GM23338 (cell line): Measurements from ENCODE around the gene GPR162. TPM values are rescaled to one million over a fixed set of nuclear protein-coding genes. Genes with fewer than 3 reads are reported as not detected.

ENCODE experiments used
- ATAC-seq: fragments of 200-7000 bp; cut with Tn5 transposase; 3 replicates; pipeline ENCODE4 v1.9.1; 2020
- DNase-seq: peaks from one replicate; pipeline ENCODE4 v3.0.0-alpha.2; 2015; ENCODE audit warnings: low spot score
- H2AFZ ChIP-seq: fragments of 200-600 bp; sonication (generic); 2 replicates; pipeline ENCODE4 v1.8.0; 2016; ENCODE audit warnings: antibody characterized with exemption, mild to moderate bottlenecking, moderate library complexity
- H3F3A ChIP-seq: fragments of 200-600 bp; sonication (generic); replicated peaks from 2 replicates; pipeline ENCODE4 v1.8.0; 2017; ENCODE audit warnings: antibody characterized with exemption, mixed run types, low read depth
- H3K27ac ChIP-seq: fragments of 200-600 bp; sonication (generic); 2 replicates; pipeline ENCODE4 v1.6.1; 2016; ENCODE audit warnings: low read depth
- H3K27me3 ChIP-seq: fragments of 200-600 bp; sonication (generic); 2 replicates; pipeline ENCODE4 v1.8.0; 2016; ENCODE audit warnings: mild to moderate bottlenecking, mixed run types, moderate library complexity; ENCODE audit not compliant: insufficient read depth
- H3K36me3 ChIP-seq: fragments of 200-600 bp; sonication (generic); 2 replicates; pipeline ENCODE4 v1.8.0; 2016; ENCODE audit warnings: mild to moderate bottlenecking; ENCODE audit not compliant: insufficient read depth
- H3K4me1 ChIP-seq: fragments of 200-600 bp; sonication (generic); 2 replicates; pipeline ENCODE4 v1.8.0; 2016; ENCODE audit warnings: mild to moderate bottlenecking, moderate library complexity; ENCODE audit not compliant: insufficient read depth
- H3K4me2 ChIP-seq: fragments of 200-600 bp; sonication (generic); 2 replicates; pipeline ENCODE4 v1.7.1; 2017; ENCODE audit warnings: mixed run types
- H3K4me3 ChIP-seq: fragments of 200-600 bp; sonication (generic); 2 replicates; pipeline ENCODE4 v1.6.1; 2016; ENCODE audit warnings: mixed run types
- H3K79me2 ChIP-seq: fragments of 200-600 bp; sonication (generic); replicated peaks from 2 replicates; pipeline ENCODE4 v1.8.0; 2017; ENCODE audit warnings: mild to moderate bottlenecking; ENCODE audit not compliant: insufficient read depth
- H3K9me2 ChIP-seq: fragments of 200-600 bp; sonication (generic); 2 replicates; pipeline ENCODE4 v1.8.0; 2017; ENCODE audit not compliant: insufficient read depth
- H4K20me1 ChIP-seq: fragments of 200-600 bp; sonication (generic); replicated peaks from 2 replicates; pipeline ENCODE4 v1.8.0; 2017; ENCODE audit warnings: mild to moderate bottlenecking; ENCODE audit not compliant: insufficient read depth
- H3K27ac Mint-ChIP-seq: 2 replicates; pipeline ENCODE4 v1.8.0; 2020; ENCODE audit warnings: inconsistent platforms, mild to moderate bottlenecking, moderate library complexity, mixed read lengths
- H3K27me3 Mint-ChIP-seq: 3 replicates; pipeline ENCODE4 v1.8.0; 2022; ENCODE audit warnings: low read depth, mild to moderate bottlenecking, moderate library complexity, mixed read lengths, inconsistent platforms; ENCODE audit not compliant: insufficient read depth, poor library complexity
- H3K36me3 Mint-ChIP-seq: 3 replicates; pipeline ENCODE4 v1.8.0; 2021; ENCODE audit warnings: low read depth, mild to moderate bottlenecking, inconsistent platforms, moderate library complexity, mixed read lengths
- H3K4me1 Mint-ChIP-seq: 3 replicates; pipeline ENCODE4 v1.8.0; 2020; ENCODE audit warnings: mild to moderate bottlenecking, inconsistent platforms, mixed read lengths
- H3K4me3 Mint-ChIP-seq: 3 replicates; pipeline ENCODE4 v1.8.0; 2021; ENCODE audit warnings: moderate library complexity, mild to moderate bottlenecking, inconsistent platforms, mixed read lengths
- H3K9me3 Mint-ChIP-seq: 3 replicates; pipeline ENCODE4 v1.8.0; 2020; ENCODE audit warnings: moderate library complexity, mild to moderate bottlenecking, inconsistent platforms, mixed read lengths
- CREB1 ChIP-seq: fragments of 250-450 bp; sonication (Bioruptor Pico); IDR thresholded peaks from 2 replicates; pipeline ENCODE4 v1.5.0; 2020; ENCODE audit warnings: low read depth, mild to moderate bottlenecking, moderate library complexity
- EZH2 ChIP-seq: fragments of 200-600 bp; sonication (generic); IDR thresholded peaks from one replicate; pipeline ENCODE4 v1.8.0; 2017; ENCODE audit warnings: antibody characterized with exemption, mild to moderate bottlenecking, low read depth; ENCODE audit not compliant: unreplicated experiment
- EZH2phosphoT487 ChIP-seq: fragments of 200-600 bp; sonication (generic); IDR thresholded peaks from one replicate; pipeline ENCODE4 v1.8.1; 2018; ENCODE audit warnings: antibody characterized with exemption; ENCODE audit not compliant: unreplicated experiment
- JUNB ChIP-seq: IDR thresholded peaks from one replicate; pipeline ENCODE4 v1.6.1; 2016; ENCODE audit warnings: antibody characterized with exemption; ENCODE audit not compliant: unreplicated experiment
- NANOG ChIP-seq: IDR thresholded peaks from 2 replicates; pipeline ENCODE4 v1.6.1; 2016; ENCODE audit warnings: antibody characterized with exemption, borderline replicate concordance
- POLR2AphosphoS5 ChIP-seq: IDR thresholded peaks from 2 replicates; pipeline ENCODE4 v1.6.1; 2016; ENCODE audit warnings: antibody characterized with exemption, low read depth
- STAT1 ChIP-seq: IDR thresholded peaks from one replicate; pipeline ENCODE4 v1.6.1; 2016; ENCODE audit warnings: antibody characterized with exemption; ENCODE audit not compliant: unreplicated experiment
- ZNF114 ChIP-seq: fragments of 250-450 bp; sonication (Bioruptor Pico); IDR thresholded peaks from 2 replicates; pipeline ENCODE4 v1.5.0; 2020; ENCODE audit warnings: mild to moderate bottlenecking, moderate library complexity
- ZNF331 ChIP-seq: fragments of 250-450 bp; sonication (Bioruptor Pico); IDR thresholded peaks from 2 replicates; pipeline ENCODE4 v1.5.0; 2020; ENCODE audit warnings: low read depth, mild to moderate bottlenecking, moderate library complexity
- polyA plus RNA-seq: library from polyadenylated mRNA; unstranded; fragments of >200 nt; fragmentation: Nextera tagmentation; extraction: Ambion mirVana; gene quantifications from 2 replicates; pipeline ENCODE4 v1.2.1, GENCODE V29; 2016
- total RNA-seq: library from RNA; depleted of rRNA; stranded (reverse); fragments of >200 nt; shearing (Covaris generic); gene quantifications from 2 replicates; pipeline ENCODE4 v1.2.3, GENCODE V29; 2014
- TF ChIP-seq, protein P1 (sequence below), 2 experiments: fragments of 200-600 bp in 1 of 2; sonication (generic) in 1 of 2; conservative IDR thresholded peaks; 2 replicates each; pipeline versions ENCODE4 v1.5.1 to v1.6.1; 2016 to 2017; ENCODE audit warnings: antibody characterized with exemption in 2 of 2, low read depth in 2 of 2, mild to moderate bottlenecking in 2 of 2, moderate library complexity in 1 of 2
- TF ChIP-seq, protein P2 (sequence below): IDR thresholded peaks from 2 replicates; pipeline ENCODE4 v1.6.1; 2016; ENCODE audit warnings: antibody characterized with exemption
- TF ChIP-seq, protein P3 (sequence below): IDR thresholded peaks from one replicate; pipeline ENCODE4 v1.6.1; 2018; ENCODE audit warnings: antibody characterized with exemption; ENCODE audit not compliant: unreplicated experiment
- TF ChIP-seq, protein P4 (sequence below): fragments of 250-450 bp; sonication (Bioruptor Pico); IDR thresholded peaks from 2 replicates; pipeline ENCODE4 v1.5.0; 2020; ENCODE audit warnings: mild to moderate bottlenecking, moderate library complexity

The GPR162 gene
- total and polyA plus RNA-seq, 2 experiments from 2014 or later = 4.7 to 5.0 TPM

DNA sequence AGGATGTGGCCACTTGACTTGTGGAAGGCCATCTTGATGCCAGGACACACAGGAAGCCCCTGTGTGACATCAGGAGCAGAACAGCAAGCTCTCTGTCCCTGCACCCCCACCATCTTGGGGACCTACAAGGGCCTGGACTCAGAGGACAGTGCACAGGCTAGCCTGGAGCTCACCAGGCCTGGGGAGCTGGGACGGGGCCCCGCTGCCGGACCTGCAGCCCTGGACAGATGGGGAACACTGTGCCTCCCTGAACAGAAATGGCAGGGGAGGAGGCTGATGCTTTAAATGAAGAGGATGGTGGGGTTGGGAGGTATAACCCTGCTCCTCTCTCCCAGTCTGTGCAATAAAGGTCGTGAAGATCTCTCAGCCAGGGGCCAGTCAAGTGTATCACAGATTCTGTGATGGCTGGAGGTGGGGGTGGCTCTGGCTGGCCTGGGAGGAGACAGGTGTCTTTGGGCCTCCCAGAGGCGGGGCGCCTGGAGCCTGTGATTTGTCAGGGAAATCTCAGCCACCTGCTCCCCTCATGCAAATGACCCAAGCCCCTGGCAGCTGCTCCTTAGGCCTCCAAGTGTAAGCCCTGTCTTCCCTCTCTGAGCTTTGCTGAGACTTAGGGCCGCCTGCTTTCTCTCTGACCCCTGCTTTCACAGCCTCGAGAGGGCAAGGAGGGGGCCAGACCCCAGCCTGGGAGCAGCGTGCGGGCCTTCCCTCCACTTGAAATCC, 18.0 kb downstream of the GPR162 start:
- Histone ChIP-seq H3K4me3 (no peak overlapping the region), H2AFZ (no peak overlapping the region), H3F3A (peaks cover 6% of the 10 kb centered on the region; the same call in 1 of the 2 replicates), H3K27me3 (no peaks in the 10 kb centered on the region), H4K20me1 (peaks cover 3% of the 10 kb centered on the region; the same call in 1 of the 2 replicates), H3K4me2 (no peak overlapping the region), H3K79me2 (no peaks in the 10 kb centered on the region), H3K4me1 (peaks cover 5% of the 10 kb centered on the region; the same call in 1 of the 2 replicates), H3K9me2 (no peaks in the 10 kb centered on the region), H3K27ac (no peak overlapping the region), H3K36me3 (peaks cover 7% of the 10 kb centered on the region)
- DNase-seq (peak; percentile 80), ATAC-seq (peak; percentile 68)
- Mint-ChIP-seq H3K4me3 (no peak overlapping the region; the same call in 2 of the 3 replicates), H3K4me1 (peaks cover 24% of the 10 kb centered on the region), H3K36me3 (peaks cover 68% of the 10 kb centered on the region), H3K27me3 (peaks cover 25% of the 10 kb centered on the region), H3K9me3 (no peaks in the 10 kb centered on the region), H3K27ac (no peak overlapping the region)
- TF ChIP-seq, protein P1, sequence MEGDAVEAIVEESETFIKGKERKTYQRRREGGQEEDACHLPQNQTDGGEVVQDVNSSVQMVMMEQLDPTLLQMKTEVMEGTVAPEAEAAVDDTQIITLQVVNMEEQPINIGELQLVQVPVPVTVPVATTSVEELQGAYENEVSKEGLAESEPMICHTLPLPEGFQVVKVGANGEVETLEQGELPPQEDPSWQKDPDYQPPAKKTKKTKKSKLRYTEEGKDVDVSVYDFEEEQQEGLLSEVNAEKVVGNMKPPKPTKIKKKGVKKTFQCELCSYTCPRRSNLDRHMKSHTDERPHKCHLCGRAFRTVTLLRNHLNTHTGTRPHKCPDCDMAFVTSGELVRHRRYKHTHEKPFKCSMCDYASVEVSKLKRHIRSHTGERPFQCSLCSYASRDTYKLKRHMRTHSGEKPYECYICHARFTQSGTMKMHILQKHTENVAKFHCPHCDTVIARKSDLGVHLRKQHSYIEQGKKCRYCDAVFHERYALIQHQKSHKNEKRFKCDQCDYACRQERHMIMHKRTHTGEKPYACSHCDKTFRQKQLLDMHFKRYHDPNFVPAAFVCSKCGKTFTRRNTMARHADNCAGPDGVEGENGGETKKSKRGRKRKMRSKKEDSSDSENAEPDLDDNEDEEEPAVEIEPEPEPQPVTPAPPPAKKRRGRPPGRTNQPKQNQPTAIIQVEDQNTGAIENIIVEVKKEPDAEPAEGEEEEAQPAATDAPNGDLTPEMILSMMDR (conservative IDR thresholded peaks at IDR 0.05; ENCODE audit: low read depth in 2 of 2) = no peak
- TF ChIP-seq ZNF331 (CRISPR knock-in tag) (no peak), NANOG (no peak), CREB1 (no peak), STAT1 (no peak), EZH2 (no peak), ZNF114 (CRISPR knock-in tag) (no peak), JUNB (no peak), EZH2phosphoT487 (no peak), POLR2AphosphoS5 (no peak)
- TF ChIP-seq, protein P2, sequence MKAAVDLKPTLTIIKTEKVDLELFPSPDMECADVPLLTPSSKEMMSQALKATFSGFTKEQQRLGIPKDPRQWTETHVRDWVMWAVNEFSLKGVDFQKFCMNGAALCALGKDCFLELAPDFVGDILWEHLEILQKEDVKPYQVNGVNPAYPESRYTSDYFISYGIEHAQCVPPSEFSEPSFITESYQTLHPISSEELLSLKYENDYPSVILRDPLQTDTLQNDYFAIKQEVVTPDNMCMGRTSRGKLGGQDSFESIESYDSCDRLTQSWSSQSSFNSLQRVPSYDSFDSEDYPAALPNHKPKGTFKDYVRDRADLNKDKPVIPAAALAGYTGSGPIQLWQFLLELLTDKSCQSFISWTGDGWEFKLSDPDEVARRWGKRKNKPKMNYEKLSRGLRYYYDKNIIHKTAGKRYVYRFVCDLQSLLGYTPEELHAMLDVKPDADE = no peak
- TF ChIP-seq, protein P3, sequence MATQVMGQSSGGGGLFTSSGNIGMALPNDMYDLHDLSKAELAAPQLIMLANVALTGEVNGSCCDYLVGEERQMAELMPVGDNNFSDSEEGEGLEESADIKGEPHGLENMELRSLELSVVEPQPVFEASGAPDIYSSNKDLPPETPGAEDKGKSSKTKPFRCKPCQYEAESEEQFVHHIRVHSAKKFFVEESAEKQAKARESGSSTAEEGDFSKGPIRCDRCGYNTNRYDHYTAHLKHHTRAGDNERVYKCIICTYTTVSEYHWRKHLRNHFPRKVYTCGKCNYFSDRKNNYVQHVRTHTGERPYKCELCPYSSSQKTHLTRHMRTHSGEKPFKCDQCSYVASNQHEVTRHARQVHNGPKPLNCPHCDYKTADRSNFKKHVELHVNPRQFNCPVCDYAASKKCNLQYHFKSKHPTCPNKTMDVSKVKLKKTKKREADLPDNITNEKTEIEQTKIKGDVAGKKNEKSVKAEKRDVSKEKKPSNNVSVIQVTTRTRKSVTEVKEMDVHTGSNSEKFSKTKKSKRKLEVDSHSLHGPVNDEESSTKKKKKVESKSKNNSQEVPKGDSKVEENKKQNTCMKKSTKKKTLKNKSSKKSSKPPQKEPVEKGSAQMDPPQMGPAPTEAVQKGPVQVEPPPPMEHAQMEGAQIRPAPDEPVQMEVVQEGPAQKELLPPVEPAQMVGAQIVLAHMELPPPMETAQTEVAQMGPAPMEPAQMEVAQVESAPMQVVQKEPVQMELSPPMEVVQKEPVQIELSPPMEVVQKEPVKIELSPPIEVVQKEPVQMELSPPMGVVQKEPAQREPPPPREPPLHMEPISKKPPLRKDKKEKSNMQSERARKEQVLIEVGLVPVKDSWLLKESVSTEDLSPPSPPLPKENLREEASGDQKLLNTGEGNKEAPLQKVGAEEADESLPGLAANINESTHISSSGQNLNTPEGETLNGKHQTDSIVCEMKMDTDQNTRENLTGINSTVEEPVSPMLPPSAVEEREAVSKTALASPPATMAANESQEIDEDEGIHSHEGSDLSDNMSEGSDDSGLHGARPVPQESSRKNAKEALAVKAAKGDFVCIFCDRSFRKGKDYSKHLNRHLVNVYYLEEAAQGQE = no peak
- TF ChIP-seq, protein P4, sequence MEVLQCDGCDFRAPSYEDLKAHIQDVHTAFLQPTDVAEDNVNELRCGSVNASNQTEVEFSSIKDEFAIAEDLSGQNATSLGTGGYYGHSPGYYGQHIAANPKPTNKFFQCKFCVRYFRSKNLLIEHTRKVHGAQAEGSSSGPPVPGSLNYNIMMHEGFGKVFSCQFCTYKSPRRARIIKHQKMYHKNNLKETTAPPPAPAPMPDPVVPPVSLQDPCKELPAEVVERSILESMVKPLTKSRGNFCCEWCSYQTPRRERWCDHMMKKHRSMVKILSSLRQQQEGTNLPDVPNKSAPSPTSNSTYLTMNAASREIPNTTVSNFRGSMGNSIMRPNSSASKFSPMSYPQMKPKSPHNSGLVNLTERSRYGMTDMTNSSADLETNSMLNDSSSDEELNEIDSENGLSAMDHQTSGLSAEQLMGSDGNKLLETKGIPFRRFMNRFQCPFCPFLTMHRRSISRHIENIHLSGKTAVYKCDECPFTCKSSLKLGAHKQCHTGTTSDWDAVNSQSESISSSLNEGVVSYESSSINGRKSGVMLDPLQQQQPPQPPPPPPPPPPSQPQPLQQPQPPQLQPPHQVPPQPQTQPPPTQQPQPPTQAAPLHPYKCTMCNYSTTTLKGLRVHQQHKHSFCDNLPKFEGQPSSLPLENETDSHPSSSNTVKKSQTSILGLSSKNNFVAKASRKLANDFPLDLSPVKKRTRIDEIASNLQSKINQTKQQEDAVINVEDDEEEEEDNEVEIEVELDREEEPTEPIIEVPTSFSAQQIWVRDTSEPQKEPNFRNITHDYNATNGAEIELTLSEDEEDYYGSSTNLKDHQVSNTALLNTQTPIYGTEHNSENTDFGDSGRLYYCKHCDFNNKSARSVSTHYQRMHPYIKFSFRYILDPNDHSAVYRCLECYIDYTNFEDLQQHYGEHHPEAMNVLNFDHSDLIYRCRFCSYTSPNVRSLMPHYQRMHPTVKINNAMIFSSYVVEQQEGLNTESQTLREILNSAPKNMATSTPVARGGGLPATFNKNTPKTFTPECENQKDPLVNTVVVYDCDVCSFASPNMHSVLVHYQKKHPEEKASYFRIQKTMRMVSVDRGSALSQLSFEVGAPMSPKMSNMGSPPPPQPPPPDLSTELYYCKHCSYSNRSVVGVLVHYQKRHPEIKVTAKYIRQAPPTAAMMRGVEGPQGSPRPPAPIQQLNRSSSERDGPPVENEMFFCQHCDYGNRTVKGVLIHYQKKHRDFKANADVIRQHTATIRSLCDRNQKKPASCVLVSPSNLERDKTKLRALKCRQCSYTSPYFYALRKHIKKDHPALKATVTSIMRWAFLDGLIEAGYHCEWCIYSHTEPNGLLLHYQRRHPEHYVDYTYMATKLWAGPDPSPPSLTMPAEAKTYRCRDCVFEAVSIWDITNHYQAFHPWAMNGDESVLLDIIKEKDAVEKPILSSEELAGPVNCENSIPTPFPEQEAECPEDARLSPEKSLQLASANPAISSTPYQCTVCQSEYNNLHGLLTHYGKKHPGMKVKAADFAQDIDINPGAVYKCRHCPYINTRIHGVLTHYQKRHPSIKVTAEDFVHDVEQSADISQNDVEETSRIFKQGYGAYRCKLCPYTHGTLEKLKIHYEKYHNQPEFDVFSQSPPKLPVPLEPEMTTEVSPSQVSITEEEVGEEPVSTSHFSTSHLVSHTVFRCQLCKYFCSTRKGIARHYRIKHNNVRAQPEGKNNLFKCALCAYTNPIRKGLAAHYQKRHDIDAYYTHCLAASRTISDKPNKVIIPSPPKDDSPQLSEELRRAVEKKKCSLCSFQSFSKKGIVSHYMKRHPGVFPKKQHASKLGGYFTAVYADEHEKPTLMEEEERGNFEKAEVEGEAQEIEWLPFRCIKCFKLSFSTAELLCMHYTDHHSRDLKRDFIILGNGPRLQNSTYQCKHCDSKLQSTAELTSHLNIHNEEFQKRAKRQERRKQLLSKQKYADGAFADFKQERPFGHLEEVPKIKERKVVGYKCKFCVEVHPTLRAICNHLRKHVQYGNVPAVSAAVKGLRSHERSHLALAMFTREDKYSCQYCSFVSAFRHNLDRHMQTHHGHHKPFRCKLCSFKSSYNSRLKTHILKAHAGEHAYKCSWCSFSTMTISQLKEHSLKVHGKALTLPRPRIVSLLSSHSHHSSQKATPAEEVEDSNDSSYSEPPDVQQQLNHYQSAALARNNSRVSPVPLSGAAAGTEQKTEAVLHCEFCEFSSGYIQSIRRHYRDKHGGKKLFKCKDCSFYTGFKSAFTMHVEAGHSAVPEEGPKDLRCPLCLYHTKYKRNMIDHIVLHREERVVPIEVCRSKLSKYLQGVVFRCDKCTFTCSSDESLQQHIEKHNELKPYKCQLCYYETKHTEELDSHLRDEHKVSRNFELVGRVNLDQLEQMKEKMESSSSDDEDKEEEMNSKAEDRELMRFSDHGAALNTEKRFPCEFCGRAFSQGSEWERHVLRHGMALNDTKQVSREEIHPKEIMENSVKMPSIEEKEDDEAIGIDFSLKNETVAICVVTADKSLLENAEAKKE (CRISPR knock-in tag) = no peak
